GM12864 (cell line): ENCODE data around the gene DHRSX.
"Not testable (repeated sequence)": the region's sequence is repeated elsewhere in the genome, so short reads cannot be mapped to it uniquely, and the experiment has no call there.

ENCODE experiments used
- DNase-seq: peaks from one replicate; pipeline ENCODE4 v3.0.0-alpha.2; 2011; ENCODE audit warnings: low read depth
- H3K4me3 ChIP-seq: 2 replicates; pipeline ENCODE4 v1.5.1; 2011; ENCODE audit warnings: mild to moderate bottlenecking, low read depth, low read length, control low read depth
- CTCF ChIP-seq: IDR thresholded peaks from 2 replicates; pipeline ENCODE4 v1.5.1; 2011; ENCODE audit warnings: low read depth, mild to moderate bottlenecking, moderate library complexity, low read length, control low read depth, inconsistent platforms; ENCODE audit errors: missing control alignments

The DHRSX gene

GRCh38 chrX:2397229-2398063, 103.3 kb downstream of the DHRSX start:
- H3K4me3 ChIP-seq = no peak overlapping the region
- DNase-seq = no peak
- TF ChIP-seq CTCF = no peak

- TF ChIP-seq CTCF = no peak
- no peak overlapping the region for H3K4me3 ChIP-seq
- DNase-seq = no peak
Measured at GRCh38 chrX:2395261-2395992, 105.3 kb downstream of the DHRSX start.

- no peak for DNase-seq
- no peak for TF ChIP-seq CTCF
- no peak overlapping the region for H3K4me3 ChIP-seq
Measured at GRCh38 chrX:2391869-2392606, 108.7 kb downstream of the DHRSX start.

GRCh38 chrX:2390754-2391153, 110.0 kb downstream of the DHRSX start:
- no peak overlapping the region for H3K4me3 ChIP-seq
- TF ChIP-seq CTCF = no peak
- DNase-seq = no peak

GRCh38 chrX:2389731-2390130, 111.0 kb downstream of the DHRSX start:
- DNase-seq, H3K4me3 ChIP-seq: not testable (repeated sequence)

GRCh38 chrX:2389324-2389723, 111.5 kb downstream of the DHRSX start:
- TF ChIP-seq CTCF = no peak
- no peak for DNase-seq

GRCh38 chrX:2388669-2389068, 112.1 kb downstream of the DHRSX start:
- TF ChIP-seq CTCF = no peak
- no peak overlapping the region for H3K4me3 ChIP-seq
- no peak for DNase-seq

More at GRCh38 chrX:2389324-2389723, 111.5 kb downstream of the DHRSX start:
- no peak overlapping the region for H3K4me3 ChIP-seq
